OCI-LY1 (cell line): ENCODE results near the gene P2RX2.

ENCODE experiments used
- EZH2 ChIP-seq: fragments of 200-600 bp; sonication (generic), shearing (Covaris generic); IDR thresholded peaks from 2 replicates; pipeline ENCODE4 v1.8.0; 2017; ENCODE audit warnings: borderline replicate concordance, mixed run types, mild to moderate bottlenecking, antibody characterized with exemption, low read length, moderate library complexity, mixed read lengths
- TF ChIP-seq, protein P1 (sequence below): fragments of 200-600 bp; sonication (generic), shearing (Covaris generic); IDR thresholded peaks from 2 replicates; pipeline ENCODE4 v1.5.1; 2017; ENCODE audit warnings: mild to moderate bottlenecking, antibody characterized with exemption, low read length, moderate library complexity, mixed read lengths

DNA sequence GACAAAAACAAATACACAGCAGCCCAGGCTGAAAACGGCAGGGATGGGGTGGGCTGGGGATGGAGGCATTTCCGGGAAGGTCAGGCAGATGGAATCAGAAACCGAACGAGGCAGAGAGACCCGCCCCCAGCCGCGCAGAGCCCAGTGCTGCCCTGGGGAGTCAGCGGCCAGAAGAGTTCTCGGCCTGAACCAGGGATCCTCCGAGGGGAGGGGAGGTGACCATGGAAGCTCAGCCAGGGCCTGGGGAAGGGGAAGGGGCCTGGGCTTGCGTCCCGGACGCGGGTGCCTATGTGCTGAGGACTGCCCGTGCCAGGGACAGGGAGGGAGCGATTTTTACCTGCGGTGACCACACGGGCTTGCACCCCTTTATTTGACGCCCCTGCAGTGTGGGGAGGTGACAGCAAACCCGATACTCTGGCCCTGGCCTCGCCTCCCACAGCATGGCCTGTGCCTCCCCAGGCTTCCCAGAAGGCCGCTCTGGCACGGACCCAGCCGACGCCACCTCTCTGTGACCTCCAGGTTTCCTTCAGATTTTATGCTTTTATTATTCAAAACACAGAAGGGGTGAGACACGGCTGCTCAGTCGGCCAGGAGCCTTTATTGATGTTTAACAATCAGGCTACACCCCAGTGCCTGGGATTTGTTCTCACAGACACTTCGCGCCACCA lies 15.9 kb upstream of the P2RX2 start:
- TF ChIP-seq, protein P1, sequence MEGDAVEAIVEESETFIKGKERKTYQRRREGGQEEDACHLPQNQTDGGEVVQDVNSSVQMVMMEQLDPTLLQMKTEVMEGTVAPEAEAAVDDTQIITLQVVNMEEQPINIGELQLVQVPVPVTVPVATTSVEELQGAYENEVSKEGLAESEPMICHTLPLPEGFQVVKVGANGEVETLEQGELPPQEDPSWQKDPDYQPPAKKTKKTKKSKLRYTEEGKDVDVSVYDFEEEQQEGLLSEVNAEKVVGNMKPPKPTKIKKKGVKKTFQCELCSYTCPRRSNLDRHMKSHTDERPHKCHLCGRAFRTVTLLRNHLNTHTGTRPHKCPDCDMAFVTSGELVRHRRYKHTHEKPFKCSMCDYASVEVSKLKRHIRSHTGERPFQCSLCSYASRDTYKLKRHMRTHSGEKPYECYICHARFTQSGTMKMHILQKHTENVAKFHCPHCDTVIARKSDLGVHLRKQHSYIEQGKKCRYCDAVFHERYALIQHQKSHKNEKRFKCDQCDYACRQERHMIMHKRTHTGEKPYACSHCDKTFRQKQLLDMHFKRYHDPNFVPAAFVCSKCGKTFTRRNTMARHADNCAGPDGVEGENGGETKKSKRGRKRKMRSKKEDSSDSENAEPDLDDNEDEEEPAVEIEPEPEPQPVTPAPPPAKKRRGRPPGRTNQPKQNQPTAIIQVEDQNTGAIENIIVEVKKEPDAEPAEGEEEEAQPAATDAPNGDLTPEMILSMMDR, result no peak
- no peak for TF ChIP-seq EZH2
